A549 (cell line): Measurements from ENCODE around the gene PIGV.

Experiments
- CBX2 ChIP-seq: fragments of 200-600 bp; sonication (generic); IDR thresholded peaks from 2 replicates; pipeline ENCODE4 v1.6.1; 2016; ENCODE audit warnings: low read depth, mild to moderate bottlenecking, borderline replicate concordance
- CBX8 ChIP-seq: fragments of 200-600 bp; sonication (generic); IDR thresholded peaks from 2 replicates; pipeline ENCODE4 v1.6.1; 2016
- CTCF ChIP-seq: fragments of >200 bp; sonication (Bioruptor Twin); formaldehyde crosslinking; IDR thresholded peaks from 3 replicates; pipeline ENCODE4 v1.5.1; 2016
- EP300 ChIP-seq, 2 experiments: fragments of >200 bp; sonication (Bioruptor Twin); formaldehyde crosslinking; IDR thresholded peaks; 2 replicates in 1 of 2; 3 replicates in 1 of 2; pipeline ENCODE4 v1.6.1; 2016 to 2017
- GATA3 ChIP-seq: IDR thresholded peaks from 2 replicates; pipeline ENCODE4 v1.6.1; 2012; ENCODE audit warnings: borderline replicate concordance
- MAX ChIP-seq: IDR thresholded peaks from 2 replicates; pipeline ENCODE4 v1.6.1; 2012
- NFE2L2 ChIP-seq: fragments of 150-350 bp; conservative IDR thresholded peaks from 2 replicates; pipeline ENCODE4 v1.6.1; 2014; ENCODE audit warnings: low read length
- POLR2A ChIP-seq: IDR thresholded peaks from 2 replicates; pipeline ENCODE4 v1.6.1; 2012; ENCODE audit warnings: mild to moderate bottlenecking, low read length
- RCOR1 ChIP-seq: fragments of 150-350 bp; IDR thresholded peaks from 2 replicates; pipeline ENCODE4 v1.6.1; 2014; ENCODE audit warnings: antibody characterized with exemption, low read length, low read depth

- TF ChIP-seq CBX2 (no peak), POLR2A (no peak), CTCF (no peak), CBX8 (no peak), MAX (no peak), NFE2L2 (no peak), EP300 (IDR thresholded peaks at IDR 0.05) (no peak), GATA3 (no peak), RCOR1 (no peak)
Observed at GRCh38 chr1:26768755-26769154, 19.0 kb upstream of the PIGV start.
